Adrenal gland (tissue), 12 donors: Measurements from ENCODE around the gene DENND4A. TPM values are rescaled to one million over a fixed set of nuclear protein-coding genes. Genes with fewer than 3 reads are reported as not detected.

Experiments used
- DNase-seq, 7 donors: peaks; one replicate each; pipeline ENCODE4 v3.0.0-alpha.2; 2019 to 2020
- H3K27ac ChIP-seq, 5 donors: fragments of 200-600 bp; sonication (generic) in 4 of 5; 1 replicate in 3 of 5; 2 replicates in 2 of 5; pipeline versions ENCODE4 v1.5.1 to v1.8.0; 2016 to 2020; ENCODE audit warnings: mild to moderate bottlenecking in 1 of 5
- H3K27me3 ChIP-seq: fragments of 200-600 bp; 2 replicates; pipeline ENCODE4 v1.8.0; 2021
- H3K36me3 ChIP-seq, 2 donors: fragments of 200-600 bp; replicated peaks in 1 of 2; 1 replicate in 1 of 2; 2 replicates in 1 of 2; pipeline versions ENCODE4 v1.5.1 to v1.8.0; 2018 to 2022
- H3K4me1 ChIP-seq, 2 donors: fragments of 200-600 bp; replicated peaks in 1 of 2; 1 replicate in 1 of 2; 2 replicates in 1 of 2; pipeline versions ENCODE4 v1.5.1 to v1.8.0; 2018 to 2021
- H3K4me3 ChIP-seq, 4 donors: fragments of 200-600 bp; sonication (generic) in 3 of 4; one replicate each; pipeline ENCODE4 v1.5.1; 2016 to 2018
- H3K9me3 ChIP-seq, 3 donors: fragments of 200-600 bp; sonication (generic) in 1 of 3; replicated peaks in 1 of 3; 1 replicate in 2 of 3; 2 replicates in 1 of 3; pipeline versions ENCODE4 v1.5.1 to v1.8.0; 2016 to 2021
- POLR2A ChIP-seq, 2 donors: fragments of 450-650 bp; IDR thresholded peaks; one replicate each; pipeline ENCODE4 v1.6.1; 2017; ENCODE audit warnings: antibody characterized with exemption in 2 of 2, mild to moderate bottlenecking in 2 of 2, moderate library complexity in 1 of 2
- WGBS, 4 donors: extraction: QIAGEN DNeasy Blood & Tissue Kit in 2 of 4; methylation state at CpG; one replicate each; pipeline versions ENCODE4 v1.1.5 to v1.1.7; 2013 to 2017; 5-methylcytosine and 5-hydroxymethylcytosine counted together
- intact Hi-C, 2 donors: fragments of 100-400 bp; cut with DNase I; formaldehyde crosslinking; loops; one replicate each; pipeline versions ENCODE4 v1.14.1 to v1.15.0; 2022 to 2023
- polyA plus RNA-seq, 3 donors: library from polyadenylated mRNA; stranded (reverse); fragments of 200-250 nt in 2 of 3; fragments of 350-450 nt in 1 of 3; fragmentation: Illumina TruSeq in 1 of 3; extraction: RNeasy Lipid Tissue Mini Kit (QIAGEN cat#74804) in 1 of 3; gene quantifications; one replicate each; pipeline ENCODE4 v1.2.3, GENCODE V29; 2013 to 2014
- total RNA-seq, 9 donors: library from RNA; depleted of rRNA in 4 of 9; stranded (reverse); fragments of >200 nt in 4 of 9; fragments of 120-200 nt in 1 of 9; fragmentation: NEBNext Ultra II Directional in 1 of 9; extraction: Animal tissue kit (Norgen Biotek cat#: 25700) in 1 of 9; gene quantifications; one replicate each; pipeline versions ENCODE4 v1.1.0 to v1.2.4, GENCODE V29; 2013 to 2023
- TF ChIP-seq, protein P1 (sequence below), 6 experiments: fragments of 450-650 bp in 4 of 6; fragments of 200-600 bp in 2 of 6; sonication (generic) in 1 of 6; IDR thresholded peaks; 1 replicate in 5 of 6; 2 replicates in 1 of 6; pipeline versions ENCODE4 v1.5.1 to v1.8.0; 2016 to 2021; ENCODE audit warnings: antibody characterized with exemption in 6 of 6, mild to moderate bottlenecking in 2 of 6, moderate library complexity in 1 of 6
- donor health status: healthy with polysubstance abuse.
- donor health status: Bipolar disorder and iron deficiency.
- donor health status: DM: yes; HTN: yes; CAD: no.
- donor health status: DM: no; HTN: no; CAD: no.
- donor health status: DM: no; HTN: no; CAD: no.
- donor health status: DM: yes; HTN: yes; CAD: no.

The DENND4A gene
- total and polyA plus RNA-seq, 12 donors: 12.9 to 51.8 (median 35.0) TPM

DNA sequence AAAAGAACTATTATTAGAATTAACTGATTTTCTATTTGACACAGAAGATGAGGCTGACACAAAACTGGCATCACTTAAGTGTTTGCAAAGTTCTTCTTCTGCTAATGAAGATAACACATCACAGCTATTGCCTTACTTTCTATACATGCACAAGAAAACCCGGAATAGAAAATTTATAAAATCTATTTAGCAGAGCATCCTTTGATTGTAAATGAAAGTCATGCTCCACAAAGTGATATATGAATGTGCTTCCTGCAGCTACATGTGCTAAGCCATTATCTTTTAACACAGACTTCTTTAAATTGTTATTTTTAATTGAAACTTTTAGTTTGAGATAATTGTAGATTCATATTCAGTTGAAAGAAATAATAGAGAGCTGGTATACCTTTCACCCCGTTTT, 27.0 kb downstream of the DENND4A start:
- 84 to 90% (median 85%) methylated on average over 2 of the region's 2 CpGs for WGBS, 4 donors
- H3K27ac ChIP-seq: no peak overlapping the region
- DNase-seq: no peak
- intact Hi-C loops: no loop called here
- no peaks in the 10 kb centered on the region for H3K27me3 ChIP-seq
- no peaks in the 10 kb centered on the region for H3K9me3 ChIP-seq
- H3K4me3 ChIP-seq: no peak overlapping the region
- H3K4me1 ChIP-seq: peaks cover 0 to 28% of the 10 kb centered on the region in 2 donors
- H3K36me3 ChIP-seq: no peaks in the 10 kb centered on the region
- TF ChIP-seq, protein P1, sequence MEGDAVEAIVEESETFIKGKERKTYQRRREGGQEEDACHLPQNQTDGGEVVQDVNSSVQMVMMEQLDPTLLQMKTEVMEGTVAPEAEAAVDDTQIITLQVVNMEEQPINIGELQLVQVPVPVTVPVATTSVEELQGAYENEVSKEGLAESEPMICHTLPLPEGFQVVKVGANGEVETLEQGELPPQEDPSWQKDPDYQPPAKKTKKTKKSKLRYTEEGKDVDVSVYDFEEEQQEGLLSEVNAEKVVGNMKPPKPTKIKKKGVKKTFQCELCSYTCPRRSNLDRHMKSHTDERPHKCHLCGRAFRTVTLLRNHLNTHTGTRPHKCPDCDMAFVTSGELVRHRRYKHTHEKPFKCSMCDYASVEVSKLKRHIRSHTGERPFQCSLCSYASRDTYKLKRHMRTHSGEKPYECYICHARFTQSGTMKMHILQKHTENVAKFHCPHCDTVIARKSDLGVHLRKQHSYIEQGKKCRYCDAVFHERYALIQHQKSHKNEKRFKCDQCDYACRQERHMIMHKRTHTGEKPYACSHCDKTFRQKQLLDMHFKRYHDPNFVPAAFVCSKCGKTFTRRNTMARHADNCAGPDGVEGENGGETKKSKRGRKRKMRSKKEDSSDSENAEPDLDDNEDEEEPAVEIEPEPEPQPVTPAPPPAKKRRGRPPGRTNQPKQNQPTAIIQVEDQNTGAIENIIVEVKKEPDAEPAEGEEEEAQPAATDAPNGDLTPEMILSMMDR (IDR thresholded peaks at IDR 0.05): no peak
- no peak for TF ChIP-seq POLR2A (IDR thresholded peaks at IDR 0.05)

DNA sequence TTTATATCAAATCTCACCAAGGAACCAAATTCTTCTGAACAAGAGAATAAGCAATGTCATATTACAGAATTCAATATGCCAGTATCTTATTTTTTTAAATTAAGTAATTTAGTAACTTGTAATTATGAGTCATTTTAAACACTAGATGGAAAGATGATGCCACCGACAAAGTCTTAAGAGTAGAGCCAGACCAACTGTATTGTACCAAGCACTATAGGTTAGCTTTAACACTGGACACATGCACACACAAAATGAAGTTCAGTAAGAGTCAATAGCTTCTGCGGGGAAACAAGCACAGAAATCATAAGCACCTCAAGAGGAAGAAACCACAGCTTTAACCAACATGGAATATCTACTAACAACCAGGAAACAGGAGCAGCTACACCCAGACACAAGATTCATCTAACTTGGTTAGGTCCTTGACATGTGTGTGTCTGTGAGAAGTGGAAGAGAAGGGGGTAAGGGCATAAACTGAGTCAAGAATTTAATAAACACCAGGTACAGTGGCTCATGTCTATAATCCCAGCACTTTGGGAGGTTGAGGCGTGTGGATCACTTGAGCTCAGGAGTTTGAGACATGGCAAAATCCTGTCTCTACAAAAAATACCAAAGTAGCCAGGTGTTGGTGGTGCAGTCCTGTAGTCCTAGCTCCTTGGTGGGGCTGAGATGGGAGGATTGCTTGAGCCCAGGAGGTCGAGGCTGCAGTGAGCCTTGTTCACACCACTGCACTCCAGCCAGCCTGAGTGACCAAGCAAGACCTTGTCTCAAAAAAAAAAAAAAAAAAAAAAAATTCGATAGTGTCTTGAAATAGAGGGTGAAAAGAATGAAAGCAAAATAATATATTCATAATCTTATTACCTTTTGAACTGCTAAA, 28.9 kb downstream of the DENND4A start:
- no peak for DNase-seq
- intact Hi-C loops: no loop called here
- no peak overlapping the region for H3K27ac ChIP-seq
- H3K27me3 ChIP-seq: no peaks in the 10 kb centered on the region
- 64 to 77% (median 74%) methylated on average over 5 of the region's 5 CpGs for WGBS, 4 donors
- H3K4me3 ChIP-seq: no peak overlapping the region
- TF ChIP-seq, protein P1 (IDR thresholded peaks at IDR 0.05): no peak
- no peak for TF ChIP-seq POLR2A (IDR thresholded peaks at IDR 0.05)
- H3K9me3 ChIP-seq: no peaks in the 10 kb centered on the region
- no peaks in the 10 kb centered on the region for H3K36me3 ChIP-seq
- peaks cover 0 to 17% of the 10 kb centered on the region in 2 donors for H3K4me1 ChIP-seq

DNA sequence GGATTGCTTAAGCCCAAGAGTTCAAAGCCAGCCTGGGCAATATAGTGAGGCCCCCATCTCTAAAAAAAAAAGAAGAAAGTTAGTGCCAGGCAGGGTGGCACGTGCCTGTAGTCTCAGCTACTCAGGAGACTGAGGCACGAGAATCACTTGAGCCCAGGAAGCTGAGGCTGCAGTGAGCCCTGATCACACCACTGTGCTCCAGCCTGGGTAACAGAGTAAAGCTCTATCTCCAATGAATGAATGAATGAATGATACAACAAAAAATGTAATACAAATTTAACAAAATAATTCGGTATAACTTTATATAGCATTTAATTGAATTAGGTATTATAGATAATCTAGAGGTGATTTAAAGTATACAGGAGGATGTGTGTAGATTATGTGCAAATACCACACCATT, 29.7 kb downstream of the DENND4A start:
- DNase-seq: no peak
- peaks cover 0 to 17% of the 10 kb centered on the region in 2 donors for H3K4me1 ChIP-seq
- no peak overlapping the region for H3K4me3 ChIP-seq
- no peak for TF ChIP-seq POLR2A (IDR thresholded peaks at IDR 0.05)
- TF ChIP-seq, protein P1 (IDR thresholded peaks at IDR 0.05): no peak
- intact Hi-C loops: no loop called here
- H3K9me3 ChIP-seq: no peaks in the 10 kb centered on the region
- H3K27me3 ChIP-seq: no peaks in the 10 kb centered on the region
- H3K27ac ChIP-seq: no peak overlapping the region
- no peaks in the 10 kb centered on the region for H3K36me3 ChIP-seq
- 89 to 97% (median 95%) methylated on average over 3 of the region's 3 CpGs for WGBS, 4 donors

DNA sequence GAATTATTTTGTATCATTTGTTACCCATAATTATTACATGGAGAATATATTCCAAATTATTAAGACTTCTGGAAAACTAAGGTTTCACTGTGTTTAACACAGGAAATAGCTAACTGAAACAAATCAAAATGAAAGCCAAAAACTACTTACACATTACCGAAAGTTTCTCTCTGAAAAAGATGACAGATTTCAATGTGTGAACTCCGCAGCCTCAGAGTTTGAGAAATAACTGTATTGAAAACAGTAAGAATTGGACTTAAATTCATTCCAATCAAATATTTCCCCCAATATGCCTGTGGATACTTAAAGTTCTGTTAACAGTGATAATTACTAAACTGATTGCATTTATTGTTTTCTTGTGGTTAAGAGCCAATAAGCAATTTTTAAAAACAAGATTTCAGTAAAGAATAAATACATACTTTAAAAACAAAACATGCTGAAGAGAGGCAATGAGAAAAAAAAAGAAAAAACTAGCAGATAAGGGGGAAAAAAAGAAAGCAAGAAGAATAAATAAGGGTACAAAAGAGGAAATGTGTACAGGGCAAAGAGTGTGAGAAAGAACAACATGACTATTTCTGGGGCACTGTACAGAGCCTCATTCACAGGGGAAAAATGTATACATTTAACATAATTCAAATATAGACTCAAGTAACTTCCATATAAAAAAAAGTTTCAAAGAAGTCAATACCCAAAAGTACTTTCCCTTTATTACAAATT, 30.7 kb downstream of the DENND4A start:
- H3K36me3 ChIP-seq: no peaks in the 10 kb centered on the region
- no peak overlapping the region for H3K4me3 ChIP-seq
- H3K27ac ChIP-seq: no peak overlapping the region
- DNase-seq: no peak
- TF ChIP-seq, protein P1 (IDR thresholded peaks at IDR 0.05): no peak
- TF ChIP-seq POLR2A (IDR thresholded peaks at IDR 0.05): no peak
- whole genome bisulfite sequencing, 4 donors: 71 to 88% (median 83%) methylated on average over 2 of the region's 2 CpGs
- intact Hi-C loops: no loop called here
- H3K4me1 ChIP-seq: peaks cover 0 to 9% of the 10 kb centered on the region in 2 donors
- H3K27me3 ChIP-seq: no peaks in the 10 kb centered on the region
- H3K9me3 ChIP-seq: no peaks in the 10 kb centered on the region
